Measurements from ENCODE around the gene CTSO.

CTSO gene

GRCh38 chr4:155889031-155889793, 64.5 kb downstream of the CTSO start:
- no peaks in the 10 kb centered on the region for H3K36me3 ChIP-seq (ENCODE audit: control insufficient read depth, low read length)
- TF ChIP-seq EZH2phosphoT487 (IDR thresholded peaks at IDR 0.05; ENCODE audit: borderline replicate concordance, low read length), result no peak
- no peak for TF ChIP-seq CTCF (IDR thresholded peaks at IDR 0.05; ENCODE audit: low read depth, low read length, poor library complexity, severe bottlenecking)

GRCh38 chr4:155887847-155888570, 65.7 kb downstream of the CTSO start:
- Histone ChIP-seq H3K4me3 (ENCODE audit: low read length) (no peak overlapping the region), H3K36me3 (ENCODE audit: control insufficient read depth, low read length) (no peaks in the 10 kb centered on the region), H3K79me2 (ENCODE audit: control insufficient read depth, low read length) (no peaks in the 10 kb centered on the region), H3F3A (ENCODE audit: control insufficient read depth, insufficient read depth) (no peaks in the 10 kb centered on the region), H3K4me2 (ENCODE audit: low read length) (no peak overlapping the region), H3K4me1 (ENCODE audit: control insufficient read depth, low read length) (no peaks in the 10 kb centered on the region), H3K9me2 (replicated peaks; ENCODE audit: control insufficient read depth, low read length) (no peaks in the 10 kb centered on the region), H3K27me3 (ENCODE audit: control insufficient read depth, low read length) (no peaks in the 10 kb centered on the region), H4K20me1 (ENCODE audit: control insufficient read depth, insufficient read depth, low read depth, low read length) (no peaks in the 10 kb centered on the region), H3K27ac (ENCODE audit: low read depth, low read length) (no peak overlapping the region), H3K9me3 (ENCODE audit: control insufficient read depth, insufficient read depth, low read length) (no peaks in the 10 kb centered on the region)
- TF ChIP-seq CTCF (IDR thresholded peaks at IDR 0.05; ENCODE audit: low read depth, low read length, poor library complexity, severe bottlenecking) (no peak), EZH2phosphoT487 (IDR thresholded peaks at IDR 0.05; ENCODE audit: borderline replicate concordance, low read length) (no peak)

More at GRCh38 chr4:155889031-155889793, 64.5 kb downstream of the CTSO start:
- Histone ChIP-seq H3K9me2 (replicated peaks; ENCODE audit: control insufficient read depth, low read length) (no peaks in the 10 kb centered on the region), H3K9me3 (ENCODE audit: control insufficient read depth, insufficient read depth, low read length) (no peaks in the 10 kb centered on the region), H3K27ac (ENCODE audit: low read depth, low read length) (no peak overlapping the region), H3K4me1 (ENCODE audit: control insufficient read depth, low read length) (no peaks in the 10 kb centered on the region), H3K27me3 (ENCODE audit: control insufficient read depth, low read length) (no peaks in the 10 kb centered on the region), H3K4me2 (ENCODE audit: low read length) (no peak overlapping the region), H4K20me1 (ENCODE audit: control insufficient read depth, insufficient read depth, low read depth, low read length) (no peaks in the 10 kb centered on the region), H3F3A (ENCODE audit: control insufficient read depth, insufficient read depth) (no peaks in the 10 kb centered on the region), H3K79me2 (ENCODE audit: control insufficient read depth, low read length) (no peaks in the 10 kb centered on the region), H3K4me3 (ENCODE audit: low read length) (no peak overlapping the region)

GRCh38 chr4:155887045-155887444, 66.6 kb downstream of the CTSO start:
- Histone ChIP-seq H3K4me3 (ENCODE audit: low read length) (no peak overlapping the region), H3K9me2 (replicated peaks; ENCODE audit: control insufficient read depth, low read length) (no peaks in the 10 kb centered on the region), H3K4me2 (ENCODE audit: low read length) (no peak overlapping the region), H3K9me3 (ENCODE audit: control insufficient read depth, insufficient read depth, low read length) (no peaks in the 10 kb centered on the region), H4K20me1 (ENCODE audit: control insufficient read depth, insufficient read depth, low read depth, low read length) (no peaks in the 10 kb centered on the region), H3F3A (ENCODE audit: control insufficient read depth, insufficient read depth) (no peaks in the 10 kb centered on the region), H3K4me1 (ENCODE audit: control insufficient read depth, low read length) (no peaks in the 10 kb centered on the region), H3K27ac (ENCODE audit: low read depth, low read length) (no peak overlapping the region), H3K79me2 (ENCODE audit: control insufficient read depth, low read length) (no peaks in the 10 kb centered on the region), H3K27me3 (ENCODE audit: control insufficient read depth, low read length) (no peaks in the 10 kb centered on the region), H3K36me3 (ENCODE audit: control insufficient read depth, low read length) (no peaks in the 10 kb centered on the region)
- TF ChIP-seq CTCF (IDR thresholded peaks at IDR 0.05; ENCODE audit: low read depth, low read length, poor library complexity, severe bottlenecking) (no peak), EZH2phosphoT487 (IDR thresholded peaks at IDR 0.05; ENCODE audit: borderline replicate concordance, low read length) (no peak)

Measured in DOHH2 (cell line).